Choroid plexus epithelial cell (primary cell): Measurements from ENCODE around the gene GPR107.
"Not testable (repeated sequence)": the region's sequence is repeated elsewhere in the genome, so short reads cannot be mapped to it uniquely, and the experiment has no call there.

Experiments
- DNase-seq: peaks from one replicate; pipeline ENCODE4 v3.0.0-alpha.2; 2010; ENCODE audit warnings: low read depth
- H3K4me3 ChIP-seq: 2 replicates; pipeline ENCODE4 v1.5.1; 2011; ENCODE audit warnings: low read depth, mild to moderate bottlenecking, control low read depth, low read length, moderate library complexity
- TF ChIP-seq, protein P1 (sequence below): conservative IDR thresholded peaks from 2 replicates; pipeline ENCODE4 v1.5.1; 2011; ENCODE audit warnings: low read depth, mild to moderate bottlenecking, control low read depth, inconsistent platforms, low read length, moderate library complexity

The GPR107 gene

DNA sequence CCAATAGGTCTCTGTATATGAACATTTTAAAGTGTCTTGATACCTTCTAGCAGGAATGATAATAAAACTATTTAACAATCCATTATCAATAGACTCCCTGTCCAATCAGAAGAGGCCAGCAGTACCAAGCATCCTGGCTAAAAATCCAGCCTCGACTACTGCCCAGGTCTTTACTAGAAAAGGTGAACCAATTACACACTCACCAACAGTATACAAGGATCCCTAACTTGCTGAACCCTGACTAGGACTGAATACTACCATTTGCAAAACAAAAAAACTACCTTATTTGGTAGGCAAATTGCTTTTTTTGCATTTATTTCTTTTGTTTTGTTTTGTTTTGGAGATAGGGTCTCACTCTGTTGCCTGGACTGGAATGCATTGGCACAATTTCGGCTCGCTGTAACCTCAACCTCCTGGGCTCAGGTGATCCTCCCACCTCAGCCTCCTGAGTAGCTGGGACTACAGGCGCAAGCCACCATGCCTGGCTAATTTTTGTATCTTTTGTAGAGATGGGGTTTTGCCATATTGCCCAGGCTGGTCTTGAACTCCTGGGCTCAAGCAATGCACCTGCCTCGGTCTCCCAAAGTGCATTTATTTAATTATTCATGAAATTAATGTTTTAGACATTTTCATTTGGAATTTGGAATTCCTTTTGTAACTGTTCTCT lies 38.2 kb upstream of the GPR107 start:
- no peak for DNase-seq
- H3K4me3 ChIP-seq, result no peak overlapping the region
- TF ChIP-seq, protein P1, sequence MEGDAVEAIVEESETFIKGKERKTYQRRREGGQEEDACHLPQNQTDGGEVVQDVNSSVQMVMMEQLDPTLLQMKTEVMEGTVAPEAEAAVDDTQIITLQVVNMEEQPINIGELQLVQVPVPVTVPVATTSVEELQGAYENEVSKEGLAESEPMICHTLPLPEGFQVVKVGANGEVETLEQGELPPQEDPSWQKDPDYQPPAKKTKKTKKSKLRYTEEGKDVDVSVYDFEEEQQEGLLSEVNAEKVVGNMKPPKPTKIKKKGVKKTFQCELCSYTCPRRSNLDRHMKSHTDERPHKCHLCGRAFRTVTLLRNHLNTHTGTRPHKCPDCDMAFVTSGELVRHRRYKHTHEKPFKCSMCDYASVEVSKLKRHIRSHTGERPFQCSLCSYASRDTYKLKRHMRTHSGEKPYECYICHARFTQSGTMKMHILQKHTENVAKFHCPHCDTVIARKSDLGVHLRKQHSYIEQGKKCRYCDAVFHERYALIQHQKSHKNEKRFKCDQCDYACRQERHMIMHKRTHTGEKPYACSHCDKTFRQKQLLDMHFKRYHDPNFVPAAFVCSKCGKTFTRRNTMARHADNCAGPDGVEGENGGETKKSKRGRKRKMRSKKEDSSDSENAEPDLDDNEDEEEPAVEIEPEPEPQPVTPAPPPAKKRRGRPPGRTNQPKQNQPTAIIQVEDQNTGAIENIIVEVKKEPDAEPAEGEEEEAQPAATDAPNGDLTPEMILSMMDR, result no peak

GRCh38 chr9:130017076-130017475 lies 36.6 kb upstream of the GPR107 start:
- peak; percentile 52 for DNase-seq
- TF ChIP-seq, protein P1, result no peak
- H3K4me3 ChIP-seq, result no peak overlapping the region

DNA sequence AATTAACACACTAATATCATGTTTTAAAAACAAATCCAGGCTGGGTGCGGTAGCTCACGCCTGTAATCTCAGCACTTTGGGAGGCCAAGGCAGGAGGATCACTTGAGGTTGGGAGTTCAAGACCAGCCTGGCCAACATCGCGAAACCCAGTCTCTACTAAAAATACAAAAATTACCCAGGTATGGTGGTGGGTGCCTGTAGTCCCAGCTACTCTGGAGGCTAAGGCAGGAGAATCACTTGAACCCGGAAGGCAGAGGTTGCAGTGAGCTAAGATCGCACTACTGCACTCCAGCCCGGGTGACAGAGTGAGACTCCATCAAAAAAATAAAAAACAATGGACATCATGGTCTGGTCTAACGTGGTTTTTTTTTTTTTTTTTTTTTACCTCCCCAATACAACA lies 36.2 kb upstream of the GPR107 start:
- H3K4me3 ChIP-seq, result not testable (repeated sequence)

DNA sequence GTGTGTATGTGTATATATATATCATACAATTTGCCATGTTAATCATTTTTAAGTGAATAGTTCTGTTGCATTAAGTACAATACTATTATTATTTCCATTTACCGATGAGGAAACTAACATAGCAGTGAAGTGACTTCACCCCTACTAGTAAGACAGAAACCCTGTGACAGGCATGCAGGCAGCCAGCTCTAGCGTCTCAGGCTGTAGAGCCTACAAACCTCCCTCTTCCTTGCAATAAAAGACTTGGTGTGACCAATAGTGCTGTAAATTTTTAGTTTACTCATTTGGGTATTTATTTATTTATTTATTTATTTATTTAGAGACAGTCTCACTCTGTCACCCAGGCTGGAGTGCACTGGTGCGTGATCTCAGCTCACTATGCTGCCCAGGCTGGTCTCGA lies 35.4 kb upstream of the GPR107 start:
- TF ChIP-seq, protein P1, result no peak
- no peak for DNase-seq
- H3K4me3 ChIP-seq, result no peak overlapping the region

More for the DNA sequence above, 36.2 kb upstream of the GPR107 start:
- DNase-seq, result not testable (repeated sequence)

- H3K4me3 ChIP-seq, result no peak overlapping the region
- TF ChIP-seq, protein P1, result no peak
- no peak for DNase-seq
Measured at GRCh38 chr9:130020618-130021017, 33.1 kb upstream of the GPR107 start.

DNA sequence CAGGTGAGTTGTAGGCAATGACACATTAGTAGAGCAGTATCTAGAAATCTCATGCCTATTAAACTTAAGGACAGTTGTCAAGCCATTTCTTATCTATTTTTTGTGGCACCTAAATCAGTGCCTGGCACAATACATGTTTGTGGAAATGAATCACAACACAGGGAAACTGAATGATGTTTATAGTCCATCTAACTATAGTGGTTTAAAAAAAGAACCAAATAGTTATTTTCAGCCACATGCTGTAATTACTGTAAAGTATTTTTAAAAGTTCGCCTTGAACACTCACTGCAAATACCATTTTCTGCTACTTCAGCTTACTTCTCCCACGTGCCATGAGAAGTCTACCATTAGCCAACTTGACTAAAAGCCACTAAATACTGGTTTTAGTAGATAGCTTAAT lies 32.6 kb upstream of the GPR107 start:
- TF ChIP-seq, protein P1, result no peak
- DNase-seq, result no peak
- H3K4me3 ChIP-seq, result no peak overlapping the region

GRCh38 chr9:130021842-130022241 lies 31.9 kb upstream of the GPR107 start:
- not testable (repeated sequence) for DNase-seq, H3K4me3 ChIP-seq

DNA sequence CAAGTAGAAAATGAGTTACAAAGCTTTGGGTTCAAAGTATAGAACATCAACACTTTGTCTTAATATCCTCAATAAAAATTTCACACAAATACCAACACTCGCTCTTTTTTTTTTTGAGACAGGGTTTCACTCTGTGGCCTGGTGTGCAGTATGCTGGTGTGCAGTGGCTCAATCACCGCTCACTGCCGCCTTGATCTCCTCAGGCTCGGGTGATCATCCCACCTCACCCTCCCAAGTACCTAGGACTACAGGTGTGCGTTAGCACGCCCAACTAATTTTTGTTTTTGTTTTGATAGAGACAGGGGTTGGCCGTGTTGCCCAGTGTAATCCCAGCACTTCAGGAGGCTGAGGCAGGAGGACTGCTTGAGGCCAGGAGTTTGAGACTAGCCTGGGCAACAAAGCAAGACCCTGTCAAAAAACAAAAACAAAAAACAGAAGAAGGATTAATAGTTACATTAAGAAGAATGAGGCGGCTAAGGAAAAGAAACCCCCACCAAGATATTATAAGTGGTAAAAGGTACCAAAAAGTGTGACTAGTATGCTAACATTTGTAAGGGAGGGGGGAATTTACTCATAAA lies 31.1 kb upstream of the GPR107 start:
- TF ChIP-seq, protein P1, result no peak
- H3K4me3 ChIP-seq, result no peak overlapping the region
- DNase-seq, result no peak
